ENCODE measurements around the gene MUC15.

GRCh38 chr11:26599876-26600434 lies 27.9 kb upstream of the MUC15 start:
- TF ChIP-seq RFX5 (IDR thresholded peaks at IDR 0.05; ENCODE audit: low read length) = no peak
- TF ChIP-seq CTCF (IDR thresholded peaks at IDR 0.05) = no peak
- TF ChIP-seq EZH2phosphoT487 (IDR thresholded peaks at IDR 0.05; ENCODE audit: borderline replicate concordance, low read depth) = no peak
- no peak for TF ChIP-seq NRF1 (IDR thresholded peaks at IDR 0.05; ENCODE audit: low read depth, low read length)
- no peak for TF ChIP-seq POLR2AphosphoS5 (IDR thresholded peaks at IDR 0.05; ENCODE audit: low read depth, low read length)
- no peak for TF ChIP-seq EP300 (IDR thresholded peaks at IDR 0.05; ENCODE audit: borderline replicate concordance in 1 of 2, low read depth in 1 of 2, low read length in 1 of 2)
- no peak for TF ChIP-seq TEAD4 (IDR thresholded peaks at IDR 0.05; ENCODE audit: borderline replicate concordance, insufficient read depth)
- TF ChIP-seq RAD21 (IDR thresholded peaks at IDR 0.05; ENCODE audit: low read length) = no peak
- no peak for TF ChIP-seq SIN3A (IDR thresholded peaks at IDR 0.05; ENCODE audit: borderline replicate concordance, low read depth, low read length)
- TF ChIP-seq FOXM1 (IDR thresholded peaks at IDR 0.05; ENCODE audit: low read depth) = no peak
- TF ChIP-seq ZBTB33 (IDR thresholded peaks at IDR 0.05; ENCODE audit: borderline replicate concordance, low read depth) = no peak

Data from SK-N-SH (cell line).